PC-9 (cell line): ENCODE measurements around the gene LYST. TPM values are rescaled to one million over a fixed set of nuclear protein-coding genes. Genes with fewer than 3 reads are reported as not detected.

Experiments
- BruUV-seq: library from RNA; stranded (reverse); fragments of 400-500 nt; replicated peaks from 2 replicates; lab custom pipeline; 2021; lab: Mats Ljungman, UMichigan
- CTCF ChIA-PET: fragments of 300-600 bp; sonication (Branson Sonifier 250); formaldehyde crosslinking; loops from one replicate; lab custom pipeline; 2022; ENCODE audit warnings: antibody characterized with exemption; lab: Charles Lee
- POLR2A ChIA-PET: fragments of 300-600 bp; sonication (Branson Sonifier 250); formaldehyde crosslinking; loops from one replicate; lab custom pipeline; 2022; ENCODE audit warnings: antibody characterized with exemption; ENCODE audit not compliant: unreplicated experiment; lab: Charles Lee
- DNase-seq, 2 experiments: peaks; one replicate each; pipeline versions ENCODE4 v3.0.0 to v3.0.0-alpha.2; 2015 to 2022; ENCODE audit warnings: mixed read lengths in 1 of 2
- H2AFZ ChIP-seq: fragments of 200-600 bp; sonication (generic); 2 replicates; pipeline ENCODE4 v1.8.1; 2017; ENCODE audit warnings: antibody characterized with exemption
- H3F3A ChIP-seq: fragments of 200-600 bp; sonication (generic); 2 replicates; pipeline ENCODE4 v1.8.1; 2017; ENCODE audit warnings: antibody characterized with exemption, mild to moderate bottlenecking, low read depth; ENCODE audit not compliant: insufficient read depth
- H3K27ac ChIP-seq: fragments of 200-600 bp; sonication (generic); 2 replicates; pipeline ENCODE4 v1.6.1; 2016; ENCODE audit warnings: mixed run types
- H3K27me3 ChIP-seq: fragments of 200-600 bp; sonication (generic); 2 replicates; pipeline ENCODE4 v1.6.1; 2016; ENCODE audit warnings: low read depth, mixed run types; ENCODE audit not compliant: insufficient read depth
- H3K36me3 ChIP-seq: fragments of 200-600 bp; sonication (generic); 2 replicates; pipeline ENCODE4 v1.6.1; 2016; ENCODE audit warnings: low read depth, mixed run types
- H3K4me1 ChIP-seq: fragments of 200-600 bp; sonication (generic); replicated peaks from 2 replicates; pipeline ENCODE4 v1.6.1; 2016; ENCODE audit warnings: mixed run types; ENCODE audit not compliant: insufficient read depth
- H3K4me2 ChIP-seq: fragments of 200-600 bp; sonication (generic); 2 replicates; pipeline ENCODE4 v1.6.1; 2017; ENCODE audit warnings: mixed run types
- H3K4me3 ChIP-seq: fragments of 200-600 bp; sonication (generic); 2 replicates; pipeline ENCODE4 v1.6.1; 2016; ENCODE audit warnings: mixed run types
- H3K79me2 ChIP-seq: fragments of 200-600 bp; sonication (generic); 2 replicates; pipeline ENCODE4 v1.6.1; 2017; ENCODE audit warnings: low read depth, mixed run types
- H3K9me2 ChIP-seq: fragments of 200-600 bp; sonication (generic); 2 replicates; pipeline ENCODE4 v1.8.1; 2017; ENCODE audit warnings: mild to moderate bottlenecking; ENCODE audit not compliant: insufficient read depth
- H3K9me3 ChIP-seq: fragments of 200-600 bp; sonication (generic); 2 replicates; pipeline ENCODE4 v1.8.1; 2016; ENCODE audit warnings: low read depth; ENCODE audit not compliant: insufficient read depth
- H4K20me1 ChIP-seq: fragments of 200-600 bp; sonication (generic); 2 replicates; pipeline ENCODE4 v1.8.1; 2017; ENCODE audit not compliant: insufficient read depth
- EZH2 ChIP-seq: fragments of 200-600 bp; sonication (generic); IDR thresholded peaks from 2 replicates; pipeline ENCODE4 v1.8.0; 2017; ENCODE audit warnings: antibody characterized with exemption, low read depth
- intact Hi-C: fragments of 100-400 bp; cut with micrococcal nuclease; formaldehyde crosslinking; loops from one replicate; pipeline ENCODE4 v1.10.0; 2022; ENCODE audit not compliant: unreplicated experiment
- total RNA-seq: library from RNA; stranded (reverse); gene quantifications from 2 replicates; pipeline ENCODE4 v1.2.3, GENCODE V29; 2021
- TF ChIP-seq, protein P1 (sequence below): fragments of 200-600 bp; sonication (generic); conservative IDR thresholded peaks from 2 replicates; pipeline ENCODE4 v1.6.1; 2017; ENCODE audit warnings: mixed run types, antibody characterized with exemption, mild to moderate bottlenecking, moderate library complexity

LYST gene
- total RNA-seq, 1 experiment from 2014 or later, result 14.1 TPM

DNA sequence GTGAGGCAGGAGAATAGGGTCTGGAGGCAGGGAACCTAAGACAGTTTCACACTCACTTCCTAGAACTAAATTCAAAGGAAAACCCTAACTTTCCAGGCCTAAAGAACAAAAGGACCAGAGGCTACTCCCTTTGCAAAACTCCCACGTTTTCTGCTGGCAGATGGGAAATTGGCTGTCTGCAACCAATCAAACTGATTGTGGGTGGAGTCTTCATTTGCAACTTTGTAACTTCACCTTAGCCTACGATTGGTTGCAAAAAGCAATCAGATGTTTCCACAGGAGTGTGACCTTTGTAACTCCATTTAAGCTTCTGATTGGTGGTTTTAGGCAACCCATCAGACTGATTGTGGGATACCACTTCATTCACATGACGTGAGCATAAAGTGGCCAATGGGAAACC is 197.4 kb downstream of the LYST start:
- ChIA-PET CTCF (no interaction called here), POLR2A (no interaction called here)
- H3K27me3 ChIP-seq, result no peaks in the 10 kb centered on the region
- intact Hi-C loops, result no loop called here
- H3K79me2 ChIP-seq, result no peaks in the 10 kb centered on the region
- H3F3A ChIP-seq, result no peaks in the 10 kb centered on the region
- H3K4me3 ChIP-seq, result no peak overlapping the region
- no peak overlapping the region for H3K27ac ChIP-seq
- no peak overlapping the region for H2AFZ ChIP-seq
- no TSS peak for BruUV-seq
- peaks cover 14% of the 10 kb centered on the region; the same call in 1 of the 2 replicates for H3K9me3 ChIP-seq
- TF ChIP-seq, protein P1, sequence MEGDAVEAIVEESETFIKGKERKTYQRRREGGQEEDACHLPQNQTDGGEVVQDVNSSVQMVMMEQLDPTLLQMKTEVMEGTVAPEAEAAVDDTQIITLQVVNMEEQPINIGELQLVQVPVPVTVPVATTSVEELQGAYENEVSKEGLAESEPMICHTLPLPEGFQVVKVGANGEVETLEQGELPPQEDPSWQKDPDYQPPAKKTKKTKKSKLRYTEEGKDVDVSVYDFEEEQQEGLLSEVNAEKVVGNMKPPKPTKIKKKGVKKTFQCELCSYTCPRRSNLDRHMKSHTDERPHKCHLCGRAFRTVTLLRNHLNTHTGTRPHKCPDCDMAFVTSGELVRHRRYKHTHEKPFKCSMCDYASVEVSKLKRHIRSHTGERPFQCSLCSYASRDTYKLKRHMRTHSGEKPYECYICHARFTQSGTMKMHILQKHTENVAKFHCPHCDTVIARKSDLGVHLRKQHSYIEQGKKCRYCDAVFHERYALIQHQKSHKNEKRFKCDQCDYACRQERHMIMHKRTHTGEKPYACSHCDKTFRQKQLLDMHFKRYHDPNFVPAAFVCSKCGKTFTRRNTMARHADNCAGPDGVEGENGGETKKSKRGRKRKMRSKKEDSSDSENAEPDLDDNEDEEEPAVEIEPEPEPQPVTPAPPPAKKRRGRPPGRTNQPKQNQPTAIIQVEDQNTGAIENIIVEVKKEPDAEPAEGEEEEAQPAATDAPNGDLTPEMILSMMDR, result no peak
- TF ChIP-seq EZH2, result no peak
- no peaks in the 10 kb centered on the region for H4K20me1 ChIP-seq
- H3K4me2 ChIP-seq, result no peak overlapping the region
- H3K9me2 ChIP-seq, result no peaks in the 10 kb centered on the region
- H3K4me1 ChIP-seq, result no peaks in the 10 kb centered on the region
- DNase-seq, result no peak
- H3K36me3 ChIP-seq, result no peaks in the 10 kb centered on the region

DNA sequence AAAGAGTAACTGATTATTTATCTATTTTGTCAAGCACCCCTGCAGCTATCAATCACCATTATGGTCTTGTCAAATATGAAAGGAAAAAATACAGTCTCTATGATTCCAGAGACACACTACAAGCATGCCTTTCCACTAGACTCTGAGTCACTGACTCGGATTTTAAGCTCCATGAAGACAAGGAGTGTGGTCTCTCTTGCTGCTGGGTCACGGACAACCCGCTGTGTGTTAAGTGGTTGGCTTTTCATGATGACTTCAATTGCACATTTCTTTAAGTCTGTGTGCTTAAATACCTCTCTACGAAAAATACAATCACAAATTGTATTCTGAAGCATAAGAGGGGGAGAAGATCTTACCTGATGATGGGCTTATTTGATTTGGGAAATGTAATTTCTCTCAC is 203.1 kb downstream of the LYST start:
- POLR2A ChIA-PET, result no interaction called here

DNA sequence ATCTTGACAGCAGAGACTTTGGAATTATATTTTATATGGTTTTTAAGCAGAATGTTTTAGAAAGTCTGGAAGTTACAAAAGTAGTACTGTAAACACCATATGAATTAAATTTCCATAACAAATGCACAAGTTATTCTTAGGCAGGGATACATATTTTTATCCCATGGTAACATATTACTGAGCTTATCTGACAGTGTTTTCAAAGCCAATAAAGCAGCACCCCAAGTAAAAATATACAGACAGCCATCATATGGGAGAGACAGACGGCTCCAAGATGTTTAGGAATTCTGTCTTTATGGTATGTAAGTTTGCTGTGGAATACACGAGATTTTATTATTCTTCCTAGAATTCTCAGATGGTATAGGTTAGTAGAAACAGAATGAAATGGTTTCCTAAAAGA is 205.1 kb downstream of the LYST start:
- no peak for TF ChIP-seq EZH2
- TF ChIP-seq, protein P1, result no peak
- H3K9me2 ChIP-seq, result no peaks in the 10 kb centered on the region
- H3F3A ChIP-seq, result peaks cover 3% of the 10 kb centered on the region; the same call in 1 of the 2 replicates
- no peaks in the 10 kb centered on the region for H4K20me1 ChIP-seq
- ChIA-PET CTCF (no interaction called here), POLR2A (no interaction called here)
- H3K4me3 ChIP-seq, result no peak overlapping the region
- H3K79me2 ChIP-seq, result no peaks in the 10 kb centered on the region
- intact Hi-C loops, result no loop called here
- H3K27me3 ChIP-seq, result no peaks in the 10 kb centered on the region
- no peak overlapping the region for H2AFZ ChIP-seq
- H3K36me3 ChIP-seq, result no peaks in the 10 kb centered on the region
- H3K27ac ChIP-seq, result no peak overlapping the region
- H3K9me3 ChIP-seq, result no peaks in the 10 kb centered on the region
- BruUV-seq, result no TSS peak
- H3K4me2 ChIP-seq, result no peak overlapping the region
- no peaks in the 10 kb centered on the region for H3K4me1 ChIP-seq
- no peak for DNase-seq

More for the DNA sequence above, 203.1 kb downstream of the LYST start:
- Histone ChIP-seq H3F3A (peaks cover 3% of the 10 kb centered on the region; the same call in 1 of the 2 replicates), H3K27ac (no peak overlapping the region), H3K9me3 (no peaks in the 10 kb centered on the region), H3K36me3 (no peaks in the 10 kb centered on the region), H3K79me2 (no peaks in the 10 kb centered on the region), H3K4me1 (no peaks in the 10 kb centered on the region), H3K4me2 (no peak overlapping the region), H2AFZ (no peak overlapping the region), H3K9me2 (no peaks in the 10 kb centered on the region), H4K20me1 (no peaks in the 10 kb centered on the region), H3K4me3 (no peak overlapping the region), H3K27me3 (no peaks in the 10 kb centered on the region)
- BruUV-seq, result no TSS peak
- no peak for DNase-seq
- intact Hi-C loops, result no loop called here
- no peak for TF ChIP-seq EZH2
- TF ChIP-seq, protein P1, result no peak
- CTCF ChIA-PET, result no interaction called here
